GM19328 (cell line): ENCODE results near the gene CRIP3.
"Not testable (repeated sequence)": the region's sequence is repeated elsewhere in the genome, so short reads cannot be mapped to it uniquely, and the experiment has no call there.

Experiments used
- ATAC-seq: cut with Tn5 transposase; IDR thresholded peaks from one replicate; pipeline ENCODE4 v1.9.1; 2021; ENCODE audit warnings: mild to moderate bottlenecking, moderate library complexity; ENCODE audit not compliant: unreplicated experiment

Gene CRIP3

GRCh38 chr6:43307451-43308100, 1.1 kb downstream of the CRIP3 start:
- no peak for ATAC-seq

GRCh38 chr6:43306086-43306485, 2.5 kb downstream of the CRIP3 start:
- no peak for ATAC-seq

- no peak for ATAC-seq
These were observed 3.7 kb downstream of the CRIP3 start for GRCh38 chr6:43304882-43305281.

GRCh38 chr6:43304361-43304760, 4.3 kb downstream of the CRIP3 start:
- no peak for ATAC-seq

GRCh38 chr6:43303751-43304331, 4.8 kb downstream of the CRIP3 start:
- ATAC-seq: no peak

GRCh38 chr6:43303006-43303405, 5.6 kb downstream of the CRIP3 start:
- not testable (repeated sequence) for ATAC-seq

- no peak for ATAC-seq
These were observed 6.5 kb downstream of the CRIP3 start for GRCh38 chr6:43302126-43302525.

GRCh38 chr6:43301081-43301870, 7.3 kb downstream of the CRIP3 start:
- ATAC-seq: no peak

- ATAC-seq: no peak
These were observed 9.0 kb downstream of the CRIP3 start for GRCh38 chr6:43299338-43300293.

GRCh38 chr6:43298565-43299337, 9.9 kb downstream of the CRIP3 start:
- ATAC-seq: no peak

- no peak for ATAC-seq
These were observed 10.7 kb downstream of the CRIP3 start, which contains the start of gene SLC22A7 for GRCh38 chr6:43297644-43298564. Gene SLC22A7 (plus strand): TSS chr6:43298260. CDS start chr6:43298359, 99 bp downstream.

- ATAC-seq: no peak
These were observed 11.7 kb downstream of the CRIP3 start for GRCh38 chr6:43296780-43297497.

GRCh38 chr6:43295456-43295855, 13.2 kb downstream of the CRIP3 start:
- no peak for ATAC-seq

- ATAC-seq: no peak
These were observed 14.1 kb downstream of the CRIP3 start for GRCh38 chr6:43294536-43294935.

GRCh38 chr6:43293698-43294097, 14.9 kb downstream of the CRIP3 start:
- no peak for ATAC-seq

GRCh38 chr6:43292763-43293318, 15.8 kb downstream of the CRIP3 start:
- no peak for ATAC-seq

- no peak for ATAC-seq
These were observed 16.3 kb downstream of the CRIP3 start for GRCh38 chr6:43292341-43292740.

- no peak for ATAC-seq
These were observed 16.9 kb downstream of the CRIP3 start for GRCh38 chr6:43291708-43292107.
